A549 (cell line): ENCODE measurements around the gene CABP2. TPM values are rescaled to one million over a fixed set of nuclear protein-coding genes. Genes with fewer than 3 reads are reported as not detected.

Experiments used
- ATAC-seq, 2 experiments: fragments of 200-7000 bp in 1 of 2; fragments of >200 bp in 1 of 2; cut with Nextera tagmentation in 1 of 2; cut with Tn5 transposase in 1 of 2; 3 replicates each; pipeline versions ENCODE4 v1.8.0 to v1.9.1; 2018 to 2020; ENCODE audit warnings: mild to moderate bottlenecking in 1 of 2, moderate library complexity in 1 of 2
- CTCF ChIA-PET: fragments of 300-600 bp; sonication (Branson Sonifier 250); formaldehyde crosslinking; extraction: SDS; loops from one replicate; lab custom pipeline; 2021; ENCODE audit warnings: antibody characterized with exemption, inconsistent platforms; lab: Yijun Ruan, JAX
- POLR2A ChIA-PET: fragments of 350-600 bp; formaldehyde crosslinking; extraction: SDS; loops from one replicate; lab custom pipeline; 2021; ENCODE audit warnings: antibody characterized with exemption, inconsistent platforms; lab: Yijun Ruan, JAX
- DNase-seq, 2 experiments: peaks; one replicate each; pipeline versions ENCODE4 v3.0.0 to v3.0.0-alpha.2; 2011 to 2016; ENCODE audit warnings: low read depth in 1 of 2, low spot score in 1 of 2
- FAIRE-seq: peaks from 2 replicates; lab custom pipeline; 2011; peaks lifted over from hg19 to GRCh38; lab: Jason Lieb, UNC
- H3K27ac ChIP-seq, 2 experiments: fragments of >200 bp; sonication (Bioruptor Twin); formaldehyde crosslinking; 3 replicates each; pipeline ENCODE4 v1.5.1; 2016 to 2017
- H3K4me1 ChIP-seq: fragments of >200 bp; sonication (Bioruptor Twin); formaldehyde crosslinking; 3 replicates; pipeline ENCODE4 v1.6.1; 2016
- H3K4me2 ChIP-seq: fragments of >200 bp; sonication (Bioruptor Twin); formaldehyde crosslinking; 3 replicates; pipeline ENCODE4 v1.6.1; 2016
- H3K4me3 ChIP-seq: fragments of >200 bp; sonication (Bioruptor Twin); formaldehyde crosslinking; 3 replicates; pipeline ENCODE4 v1.5.1; 2016
- H3K9me3 ChIP-seq: fragments of >200 bp; sonication (Bioruptor Twin); formaldehyde crosslinking; 3 replicates; pipeline ENCODE4 v1.6.1; 2016
- CBX2 ChIP-seq: fragments of 200-600 bp; sonication (generic); IDR thresholded peaks from 2 replicates; pipeline ENCODE4 v1.6.1; 2016; ENCODE audit warnings: low read depth, mild to moderate bottlenecking, borderline replicate concordance
- EHF ChIP-seq: fragments of 250-450 bp; sonication (Bioruptor Pico); IDR thresholded peaks from 2 replicates; pipeline ENCODE4 v1.5.0; 2020; ENCODE audit warnings: mild to moderate bottlenecking
- ESRRA ChIP-seq: fragments of 150-350 bp; IDR thresholded peaks from 2 replicates; pipeline ENCODE4 v1.6.1; 2014; ENCODE audit warnings: mild to moderate bottlenecking, low read length, borderline replicate concordance
- FOSL2 ChIP-seq, 2 experiments: fragments of 450-650 bp in 1 of 2; fragments of >200 bp in 1 of 2; sonication (Bioruptor Twin) in 1 of 2; formaldehyde crosslinking; IDR thresholded peaks; 2 replicates each; pipeline versions ENCODE4 v1.5.0 to v1.6.1; 2016 to 2020; ENCODE audit warnings: mild to moderate bottlenecking in 1 of 2, moderate library complexity in 1 of 2
- FOXS1 ChIP-seq: fragments of 250-450 bp; sonication (Bioruptor Pico); IDR thresholded peaks from 2 replicates; pipeline ENCODE4 v1.5.0; 2020; ENCODE audit warnings: mild to moderate bottlenecking, moderate library complexity
- HDAC2 ChIP-seq: fragments of 200-600 bp; sonication (generic); IDR thresholded peaks from 2 replicates; pipeline ENCODE4 v1.6.1; 2016
- HOXA7 ChIP-seq: fragments of 250-450 bp; sonication (Bioruptor Pico); IDR thresholded peaks from 2 replicates; pipeline ENCODE4 v1.5.0; 2020; ENCODE audit warnings: mild to moderate bottlenecking, moderate library complexity
- MAZ ChIP-seq: fragments of 150-350 bp; IDR thresholded peaks from 2 replicates; pipeline ENCODE4 v1.6.1; 2014; ENCODE audit warnings: antibody characterized with exemption, low read depth, low read length, borderline replicate concordance
- NFE2L2 ChIP-seq: fragments of 150-350 bp; conservative IDR thresholded peaks from 2 replicates; pipeline ENCODE4 v1.6.1; 2014; ENCODE audit warnings: low read length
- NR3C1 ChIP-seq: fragments of >200 bp; sonication (Bioruptor Twin); formaldehyde crosslinking; IDR thresholded peaks from 3 replicates; pipeline ENCODE4 v1.6.1; 2017
- PHF8 ChIP-seq: fragments of 200-600 bp; sonication (generic); IDR thresholded peaks from 2 replicates; pipeline ENCODE4 v1.6.1; 2016; ENCODE audit warnings: low read depth, mild to moderate bottlenecking, antibody characterized with exemption, moderate library complexity, borderline replicate concordance
- RAD21 ChIP-seq, 2 experiments: fragments of >200 bp in 1 of 2; sonication (Bioruptor Twin) in 1 of 2; formaldehyde crosslinking in 1 of 2; IDR thresholded peaks in 1 of 2; conservative IDR thresholded peaks in 1 of 2; 2 replicates in 1 of 2; 3 replicates in 1 of 2; pipeline ENCODE4 v1.6.1; 2012 to 2018; ENCODE audit warnings: inconsistent platforms in 1 of 2
- RARB ChIP-seq: fragments of 250-450 bp; sonication (Bioruptor Pico); IDR thresholded peaks from 2 replicates; pipeline ENCODE4 v1.8.0; 2021; ENCODE audit warnings: mild to moderate bottlenecking, moderate library complexity
- RFX5 ChIP-seq: fragments of 450-650 bp; IDR thresholded peaks from 2 replicates; pipeline ENCODE4 v1.7.1; 2014; ENCODE audit warnings: antibody characterized with exemption, mild to moderate bottlenecking, moderate library complexity
- TFCP2L1 ChIP-seq: fragments of 250-450 bp; sonication (Bioruptor Pico); IDR thresholded peaks from 2 replicates; pipeline ENCODE4 v1.5.0; 2021; ENCODE audit warnings: mild to moderate bottlenecking
- TP53 ChIP-seq: fragments of 250-450 bp; sonication (Bioruptor Pico); IDR thresholded peaks from 2 replicates; pipeline ENCODE4 v1.5.0; 2021; ENCODE audit warnings: mild to moderate bottlenecking, moderate library complexity
- WGBS: methylation state at CpG from one replicate; pipeline ENCODE4 v1.1.6; 2017; ENCODE audit errors: missing lambda C conversion rate; 5-methylcytosine and 5-hydroxymethylcytosine counted together
- polyA plus RNA-seq, 4 experiments: library from polyadenylated mRNA; depleted of rRNA in 3 of 4; stranded (reverse); fragments of >200 nt; fragmentation: RNase III in 1 of 4; extraction: RNeasy Plus Mini Kit Qiagen cat#74134 plus additional on column Dnase treatment in 1 of 4; gene quantifications; 2 replicates in 3 of 4; 3 replicates in 1 of 4; pipeline ENCODE4 v1.2.3, GENCODE V29; 2011 to 2017
- TF ChIP-seq, protein P1 (sequence below): fragments of >200 bp; sonication (Bioruptor Twin); formaldehyde crosslinking; IDR thresholded peaks from 3 replicates; pipeline ENCODE4 v1.6.1; 2016
- TF ChIP-seq, protein P2 (sequence below): fragments of 150-350 bp; IDR thresholded peaks from 2 replicates; pipeline ENCODE4 v1.6.1; 2014; ENCODE audit warnings: low read depth, mild to moderate bottlenecking, low read length
- TF ChIP-seq, protein P3 (sequence below): fragments of 250-450 bp; sonication (Bioruptor Pico); IDR thresholded peaks from 2 replicates; pipeline ENCODE4 v1.5.0; 2020; ENCODE audit warnings: low read depth, mild to moderate bottlenecking, moderate library complexity
- TF ChIP-seq, protein P4 (sequence below): IDR thresholded peaks from 2 replicates; pipeline ENCODE4 v1.6.1; 2012

Gene CABP2
- polyA plus RNA-seq, 2 of the 4 experiments (the other 2 are of a cell fraction) = not detected

DNA sequence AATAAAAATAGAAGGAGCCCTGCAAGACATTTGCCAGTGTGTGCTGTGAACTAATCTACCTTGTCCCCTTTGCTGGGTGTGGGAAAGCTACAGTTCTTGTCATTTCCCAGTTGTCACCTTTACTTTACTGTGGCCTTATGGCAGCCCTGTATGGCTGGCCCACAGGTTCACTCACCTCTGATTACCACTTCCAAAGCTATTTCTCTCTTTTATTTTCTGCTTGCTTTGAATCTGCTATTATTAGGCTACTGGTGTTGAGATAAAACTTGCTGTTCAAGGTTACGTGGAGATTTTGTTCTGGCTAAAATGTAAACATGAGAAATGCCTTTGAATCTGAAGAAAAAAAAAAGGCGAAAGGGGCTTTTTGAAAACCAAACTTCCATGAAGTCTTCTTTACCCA is 9.6 kb upstream of the CABP2 start:
- no peak for DNase-seq
- CTCF ChIA-PET = no interaction called here
- no peak overlapping the region for H3K4me2 ChIP-seq
- peaks cover 44% of the 10 kb centered on the region for H3K9me3 ChIP-seq
- no peaks in the 10 kb centered on the region for H3K4me1 ChIP-seq
- POLR2A ChIA-PET = no interaction called here
- ATAC-seq = no peak
- H3K4me3 ChIP-seq = no peak overlapping the region
- no peak overlapping the region for H3K27ac ChIP-seq
- FAIRE-seq = no peak
- no peak for TF ChIP-seq HOXA7
- TF ChIP-seq PHF8 = no peak
- no peak for TF ChIP-seq RFX5
- TF ChIP-seq ESRRA = no peak
- TF ChIP-seq NR3C1 = no peak
- TF ChIP-seq, protein P1, sequence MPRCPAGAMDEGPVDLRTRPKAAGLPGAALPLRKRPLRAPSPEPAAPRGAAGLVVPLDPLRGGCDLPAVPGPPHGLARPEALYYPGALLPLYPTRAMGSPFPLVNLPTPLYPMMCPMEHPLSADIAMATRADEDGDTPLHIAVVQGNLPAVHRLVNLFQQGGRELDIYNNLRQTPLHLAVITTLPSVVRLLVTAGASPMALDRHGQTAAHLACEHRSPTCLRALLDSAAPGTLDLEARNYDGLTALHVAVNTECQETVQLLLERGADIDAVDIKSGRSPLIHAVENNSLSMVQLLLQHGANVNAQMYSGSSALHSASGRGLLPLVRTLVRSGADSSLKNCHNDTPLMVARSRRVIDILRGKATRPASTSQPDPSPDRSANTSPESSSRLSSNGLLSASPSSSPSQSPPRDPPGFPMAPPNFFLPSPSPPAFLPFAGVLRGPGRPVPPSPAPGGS = no peak
- TF ChIP-seq FOSL2 (IDR thresholded peaks at IDR 0.05) = no peak
- TF ChIP-seq FOSL2 (CRISPR knock-in tag; IDR thresholded peaks at IDR 0.05) = no peak
- TF ChIP-seq, all 56 proteins: peak for 0
- WGBS = 63% methylated on average over 2 of the region's 2 CpGs

DNA sequence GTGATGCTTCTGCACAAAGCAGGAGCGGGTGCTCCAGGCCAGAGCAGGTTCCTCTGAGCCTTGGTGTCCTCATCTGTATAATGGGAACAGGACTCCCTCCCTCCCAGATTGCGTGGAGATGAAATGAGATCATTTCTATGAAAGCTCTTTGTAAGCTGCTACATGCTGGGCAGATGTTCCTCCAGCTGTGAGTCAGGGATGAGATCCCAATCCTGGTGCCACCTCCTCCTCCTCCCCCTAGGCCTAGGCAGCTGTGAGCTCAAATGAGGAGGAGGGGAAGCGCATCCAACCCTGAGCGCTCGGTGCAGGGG is 7.0 kb upstream of the CABP2 start:
- Histone ChIP-seq H3K9me3 (peaks cover 32% of the 10 kb centered on the region), H3K4me1 (no peaks in the 10 kb centered on the region), H3K4me3 (no peak overlapping the region), H3K27ac (no peak overlapping the region), H3K4me2 (no peak overlapping the region)
- DNase-seq (no peak), ATAC-seq (no peak), FAIRE-seq (no peak)
- WGBS = 83% methylated on average over 5 of the region's 5 CpGs
- CTCF ChIA-PET = interaction anchor here (0.9 to 1.2 kb wide), 5 partner anchors 9 to 53 kb away, joined by 3 to 6 read pairs (median 3); partner anchors contain the start of gene GSTP1
- TF ChIP-seq, protein P2, sequence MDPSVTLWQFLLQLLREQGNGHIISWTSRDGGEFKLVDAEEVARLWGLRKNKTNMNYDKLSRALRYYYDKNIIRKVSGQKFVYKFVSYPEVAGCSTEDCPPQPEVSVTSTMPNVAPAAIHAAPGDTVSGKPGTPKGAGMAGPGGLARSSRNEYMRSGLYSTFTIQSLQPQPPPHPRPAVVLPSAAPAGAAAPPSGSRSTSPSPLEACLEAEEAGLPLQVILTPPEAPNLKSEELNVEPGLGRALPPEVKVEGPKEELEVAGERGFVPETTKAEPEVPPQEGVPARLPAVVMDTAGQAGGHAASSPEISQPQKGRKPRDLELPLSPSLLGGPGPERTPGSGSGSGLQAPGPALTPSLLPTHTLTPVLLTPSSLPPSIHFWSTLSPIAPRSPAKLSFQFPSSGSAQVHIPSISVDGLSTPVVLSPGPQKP = no peak
- no peak for TF ChIP-seq EHF (CRISPR knock-in tag)
- TF ChIP-seq HDAC2 = no peak
- TF ChIP-seq CBX2 = no peak
- no peak for TF ChIP-seq TFCP2L1
- no peak for TF ChIP-seq RARB (CRISPR knock-in tag)
- no peak for TF ChIP-seq TP53
- TF ChIP-seq FOSL2 (IDR thresholded peaks at IDR 0.05) = no peak
- no peak for TF ChIP-seq FOSL2 (CRISPR knock-in tag; IDR thresholded peaks at IDR 0.05)
- no peak for TF ChIP-seq MAZ
- no peak for TF ChIP-seq RAD21 (conservative IDR thresholded peaks at IDR 0.05 in 1 of 2, IDR thresholded peaks at IDR 0.05 in 1 of 2)
- TF ChIP-seq, protein P3, sequence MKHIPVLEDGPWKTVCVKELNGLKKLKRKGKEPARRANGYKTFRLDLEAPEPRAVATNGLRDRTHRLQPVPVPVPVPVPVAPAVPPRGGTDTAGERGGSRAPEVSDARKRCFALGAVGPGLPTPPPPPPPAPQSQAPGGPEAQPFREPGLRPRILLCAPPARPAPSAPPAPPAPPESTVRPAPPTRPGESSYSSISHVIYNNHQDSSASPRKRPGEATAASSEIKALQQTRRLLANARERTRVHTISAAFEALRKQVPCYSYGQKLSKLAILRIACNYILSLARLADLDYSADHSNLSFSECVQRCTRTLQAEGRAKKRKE (CRISPR knock-in tag) = no peak
- TF ChIP-seq, protein P1 = no peak
- TF ChIP-seq FOXS1 = no peak
- TF ChIP-seq, protein P4, sequence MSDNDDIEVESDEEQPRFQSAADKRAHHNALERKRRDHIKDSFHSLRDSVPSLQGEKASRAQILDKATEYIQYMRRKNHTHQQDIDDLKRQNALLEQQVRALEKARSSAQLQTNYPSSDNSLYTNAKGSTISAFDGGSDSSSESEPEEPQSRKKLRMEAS = no peak
- TF ChIP-seq NFE2L2 = no peak
- POLR2A ChIA-PET = interaction anchor here (0.6 kb wide), 1 partner anchor 20 kb away, joined by 3 read pairs; no protein-coding TSS in a partner anchor
